Measurements from ENCODE around the gene SLC12A2.

- TF ChIP-seq REST (IDR thresholded peaks at IDR 0.05; ENCODE audit: low read depth) (no peak), CTCF (IDR thresholded peaks at IDR 0.05 in 2 of 3, conservative IDR thresholded peaks at IDR 0.05 in 1 of 3; ENCODE audit: borderline replicate concordance in 1 of 3, insufficient read depth in 1 of 3, low read depth in 2 of 3, low read length in 2 of 3) (no peak), JUND (IDR thresholded peaks at IDR 0.05) (no peak), POLR2AphosphoS5 (IDR thresholded peaks at IDR 0.05; ENCODE audit: low read depth, low read length) (no peak), EZH2phosphoT487 (IDR thresholded peaks at IDR 0.05; ENCODE audit: borderline replicate concordance) (no peak), POLR2A (IDR thresholded peaks at IDR 0.05; ENCODE audit: borderline replicate concordance, extremely low read depth, insufficient read depth, insufficient read length) (no peak), EZH2 (IDR thresholded peaks at IDR 0.05) (no peak), SP1 (IDR thresholded peaks at IDR 0.05; ENCODE audit: low read depth) (no peak), ZNF274 (IDR thresholded peaks at IDR 0.05; ENCODE audit: low read depth, low read length) (no peak), CBX3 (IDR thresholded peaks at IDR 0.05; ENCODE audit: low read depth) (no peak), SIN3A (IDR thresholded peaks at IDR 0.05; ENCODE audit: low read depth) (no peak), YY1 (IDR thresholded peaks at IDR 0.05; ENCODE audit: extremely low read depth, insufficient replicate concordance, low read depth, low read length) (no peak), ATF3 (IDR thresholded peaks at IDR 0.05) (no peak), CEBPB (IDR thresholded peaks at IDR 0.05; ENCODE audit: low read depth) (no peak)
These were observed 47.9 kb upstream of the SLC12A2 start for GRCh38 chr5:128035689-128036088.

Measured in HCT116 (cell line).